Heart left ventricle (tissue), 13 donors: Measurements from ENCODE around the gene ADAP2.

Experiments used
- POLR2A ChIP-seq, 2 donors: fragments of 450-650 bp; IDR thresholded peaks; one replicate each; pipeline ENCODE4 v1.6.1; 2017; ENCODE audit warnings: antibody characterized with exemption in 2 of 2, mild to moderate bottlenecking in 2 of 2, moderate library complexity in 2 of 2
- TF ChIP-seq, protein P1 (sequence below), 12 donors: fragments of 200-600 bp; sonication (generic) in 4 of 12; IDR thresholded peaks; one replicate each; pipeline versions ENCODE4 v1.5.0 to v1.8.0; 2018 to 2022; ENCODE audit warnings: antibody characterized with exemption in 12 of 12, mild to moderate bottlenecking in 5 of 12
- donor health status: ischemic (EF 13 %, LVEDD 7.1; RV severe dilation, severe dysfunction).
- donor health status: DM: no; HTN: yes; CAD: no.
- donor health status: DM: no; HTN: no; CAD: no.
- donor health status: ischemic (EF 25% LVEDD 6.9; RV normal size, moderate dysfunction).
- donor health status: ischemic (EF 25% LVEDD 5.7; RV mildly dilated, moderate dysfunction).
- donor health status: ischemic (EF 35%, LVEDD 5.7; RV mildly dilated, moderate dysfunction).
- donor health status: nonischemic (EF 11% LVEDD 7.7; RV severe dilation, severe dysfunction).
- donor health status: DM: yes; HTN: yes; CAD: no.
- donor health status: PGD.
- donor health status: ischemic (EF 29% LVEDD 5.4; RV normal size, mild dysfunction).
- donor health status: nonischemic (EF 23%, LVEDD 6.1; RV moderate dilation, normal function).

DNA sequence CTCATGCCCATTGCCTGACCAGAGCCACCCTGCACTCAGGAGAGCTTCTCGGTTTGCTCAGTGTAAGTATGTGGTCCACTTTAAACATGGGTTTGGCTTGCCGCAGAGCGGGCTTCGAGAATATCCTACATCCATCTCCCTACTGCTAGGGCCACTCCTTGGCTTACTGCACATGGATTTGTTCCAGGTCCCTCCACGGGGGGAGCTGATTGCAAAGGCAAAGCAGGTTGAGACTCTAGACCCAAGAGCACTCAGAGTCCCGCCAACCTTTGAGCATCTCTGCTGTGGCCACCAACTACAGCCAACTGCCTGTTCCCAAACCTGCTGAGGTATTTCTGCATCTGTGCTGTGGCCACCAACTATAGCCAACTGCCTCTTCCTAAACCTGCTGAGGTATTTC is 75.5 kb downstream of the ADAP2 start:
- TF ChIP-seq POLR2A (IDR thresholded peaks at IDR 0.05): no peak
- TF ChIP-seq, protein P1, sequence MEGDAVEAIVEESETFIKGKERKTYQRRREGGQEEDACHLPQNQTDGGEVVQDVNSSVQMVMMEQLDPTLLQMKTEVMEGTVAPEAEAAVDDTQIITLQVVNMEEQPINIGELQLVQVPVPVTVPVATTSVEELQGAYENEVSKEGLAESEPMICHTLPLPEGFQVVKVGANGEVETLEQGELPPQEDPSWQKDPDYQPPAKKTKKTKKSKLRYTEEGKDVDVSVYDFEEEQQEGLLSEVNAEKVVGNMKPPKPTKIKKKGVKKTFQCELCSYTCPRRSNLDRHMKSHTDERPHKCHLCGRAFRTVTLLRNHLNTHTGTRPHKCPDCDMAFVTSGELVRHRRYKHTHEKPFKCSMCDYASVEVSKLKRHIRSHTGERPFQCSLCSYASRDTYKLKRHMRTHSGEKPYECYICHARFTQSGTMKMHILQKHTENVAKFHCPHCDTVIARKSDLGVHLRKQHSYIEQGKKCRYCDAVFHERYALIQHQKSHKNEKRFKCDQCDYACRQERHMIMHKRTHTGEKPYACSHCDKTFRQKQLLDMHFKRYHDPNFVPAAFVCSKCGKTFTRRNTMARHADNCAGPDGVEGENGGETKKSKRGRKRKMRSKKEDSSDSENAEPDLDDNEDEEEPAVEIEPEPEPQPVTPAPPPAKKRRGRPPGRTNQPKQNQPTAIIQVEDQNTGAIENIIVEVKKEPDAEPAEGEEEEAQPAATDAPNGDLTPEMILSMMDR (IDR thresholded peaks at IDR 0.05): no peak
